ENCODE measurements around the gene PHLPP2. TPM values are rescaled to one million over a fixed set of nuclear protein-coding genes. Genes with fewer than 3 reads are reported as not detected.

Gene PHLPP2
- total RNA-seq, 4 donors from 2014 or later: 0.49 to 5.7 (median 1.7) TPM

Small RNA genes within 50 kb of the gene (small RNA-seq; reads per million reads assigned to genes)
- gene RNU6-208P: 0 reads per million in 4 donors
- 0 reads per million in 4 donors for gene SNORA70D
- 6,123 to 22,635 (median 7,177) reads per million in 4 donors for gene SNORD71

Other genes with a start within 250 kb of the PHLPP2 start
- 1 to 10 TPM; 1.1 to 5.0 (median 1.7) TPM for gene ZNF19, start 235.4 kb downstream of the PHLPP2 start, total RNA-seq
- 1 to 10 TPM in 1 of 4 donors, not detected in 3; 2.6 TPM for gene CHST4, start 198.3 kb downstream of the PHLPP2 start, total RNA-seq
- gene TAT, start 147.6 kb downstream of the PHLPP2 start, total RNA-seq: not detected
- gene MARVELD3, start 98.5 kb downstream of the PHLPP2 start, total RNA-seq: 10 to 100 TPM in 2 of 4 donors, 1 to 10 TPM in 2; 6.5 to 11.8 (median 9.8) TPM
- gene AP1G1, start 84.1 kb upstream of the PHLPP2 start, total RNA-seq: 10 to 100 TPM; 51.7 to 90.1 (median 68.6) TPM
- gene ATXN1L, start 121.3 kb upstream of the PHLPP2 start, total RNA-seq: 10 to 100 TPM in 3 of 4 donors, 1 to 10 TPM in 1; 8.9 to 23.8 (median 15.6) TPM
- gene ZNF821, start 159.5 kb upstream of the PHLPP2 start, total RNA-seq: 1 to 10 TPM; 2.5 to 8.2 (median 4.0) TPM
- gene IST1, start 170.8 kb upstream of the PHLPP2 start, total RNA-seq: 100 to 1,000 TPM; 115 to 172 (median 153) TPM

All from esophagus squamous epithelium (tissue), 4 donors.